ACHN (cell line): ENCODE measurements around the gene MEIOB.
"Not testable (repeated sequence)": the region's sequence is repeated elsewhere in the genome, so short reads cannot be mapped to it uniquely, and the experiment has no call there.

Experiments used
- DNase-seq: peaks from one replicate; pipeline ENCODE4 v3.0.0-alpha.2; 2015
- in situ Hi-C: cut with HindIII; loops from 2 replicates; pipeline ENCODE4 v1.10.0; 2017; ENCODE audit warnings: low sequenced_read_pairs, low pct_ligation_motif_present, low pct_unique_long_range_greater_than_20kb

Gene MEIOB

DNA sequence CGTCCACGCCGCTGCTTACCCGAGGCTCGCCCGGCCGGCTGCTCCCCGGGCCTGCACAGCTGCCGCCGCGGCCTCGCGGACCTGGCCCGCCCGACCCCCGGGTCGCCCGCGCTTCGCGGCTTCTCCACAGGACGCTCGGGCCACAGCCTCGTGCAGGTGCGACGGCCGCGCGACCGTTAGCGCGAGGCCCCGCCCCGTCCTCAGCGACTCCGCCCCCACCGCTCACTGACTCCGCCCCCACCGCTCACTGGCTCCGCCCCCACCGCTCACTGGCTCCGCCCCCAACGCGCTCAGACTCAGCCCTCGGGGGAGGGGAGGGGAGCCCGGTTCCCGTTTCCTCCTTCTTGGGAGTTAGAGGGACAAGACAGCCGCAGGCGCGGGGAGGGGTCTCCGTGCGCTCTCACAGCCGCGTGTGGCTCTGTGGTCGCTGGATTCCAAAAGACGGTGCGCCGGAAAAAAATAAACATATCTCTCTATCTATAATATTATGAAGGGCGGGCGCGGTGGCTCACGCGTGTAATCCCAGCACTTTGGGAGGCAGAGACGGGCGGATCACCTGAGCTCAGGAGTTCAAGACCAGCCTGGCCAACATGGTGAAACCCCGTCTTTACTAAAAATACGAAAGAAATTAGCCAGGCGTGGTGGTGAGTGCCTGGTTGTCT, at the start of gene MEIOB:
Gene MEIOB, minus strand, starts transcription at position 191 of the 662 bp plus-strand sequence. CDS start 3,989 bp downstream, outside the sequence.
- DNase-seq: peak; percentile 60
- in situ Hi-C loops: no loop called here

- DNase-seq: peak; percentile 35
- in situ Hi-C loops: no loop called here
These were observed 48.8 kb upstream of the MEIOB start for GRCh38 chr16:1920727-1921171.

DNA sequence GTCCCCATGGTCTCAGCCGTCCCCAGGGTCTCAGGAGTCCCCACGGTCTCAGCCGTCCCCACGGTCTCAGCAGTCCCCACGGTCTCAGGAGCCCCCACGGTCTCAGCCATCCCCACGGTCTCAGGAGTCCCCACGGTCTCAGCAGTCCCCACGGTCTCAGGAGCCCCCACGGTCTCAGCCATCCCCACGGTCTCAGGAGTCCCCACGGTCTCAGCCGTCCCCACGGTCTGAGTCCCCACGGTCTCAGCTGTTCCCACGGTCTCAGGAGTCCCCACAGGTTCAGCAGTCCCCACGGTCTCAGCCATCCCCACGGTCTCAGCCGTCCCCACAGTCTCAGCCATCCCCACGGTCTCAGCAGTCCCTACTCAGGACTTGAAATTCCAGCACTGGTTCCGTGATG, 48.2 kb upstream of the MEIOB start:
- DNase-seq, in situ Hi-C loops: not testable (repeated sequence)

GRCh38 chr16:1919327-1919998, 47.5 kb upstream of the MEIOB start:
- DNase-seq: no peak
- in situ Hi-C loops: no loop called here

DNA sequence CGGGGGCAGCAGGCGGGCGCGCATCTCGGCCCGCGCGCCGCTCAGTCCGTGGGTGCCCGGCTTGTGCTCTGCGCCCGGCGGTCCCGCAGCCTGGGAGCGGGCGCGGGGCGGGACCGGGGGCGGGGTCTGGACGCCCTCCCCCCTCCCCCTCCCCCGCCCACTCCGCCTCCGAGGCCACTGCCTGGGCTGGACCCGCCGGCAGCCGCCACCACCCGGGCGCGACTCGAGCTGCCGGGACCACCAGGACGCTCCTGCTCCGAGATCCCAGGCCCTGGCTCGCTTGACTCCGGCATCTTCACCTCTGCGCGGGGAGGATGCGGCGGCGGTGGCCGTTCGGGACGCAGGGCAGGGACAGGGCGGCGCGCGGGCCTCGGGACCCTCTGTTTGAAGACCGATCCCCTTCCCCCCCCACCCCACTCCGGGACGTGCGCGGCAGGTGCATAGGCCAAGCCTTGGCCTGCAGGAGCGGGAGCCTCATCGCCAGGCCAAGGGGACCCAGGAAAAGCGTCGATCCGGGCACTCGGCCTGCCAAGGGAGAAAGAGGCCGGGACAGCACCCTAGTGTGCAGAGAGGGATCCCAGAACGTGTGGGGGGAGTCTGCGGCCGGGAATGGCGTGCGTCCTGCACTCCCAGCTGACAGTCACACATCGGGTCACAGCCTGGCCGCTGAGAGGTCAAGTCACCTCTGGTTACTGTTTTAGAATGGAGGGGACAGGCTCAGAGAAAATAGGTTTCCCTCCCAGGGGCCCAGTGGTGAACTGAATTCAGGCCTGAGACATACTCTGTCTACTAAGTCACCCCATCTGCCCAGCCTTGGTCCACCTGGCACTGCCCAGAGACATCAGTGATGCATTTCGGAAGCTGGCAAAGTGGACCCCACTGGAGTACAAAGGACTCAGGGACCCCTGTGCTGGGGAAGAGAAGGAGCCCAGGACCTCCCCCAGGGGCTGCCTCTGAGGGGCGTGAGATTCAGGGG, 46.7 kb upstream of the MEIOB start, which contains the start of gene HS3ST6:
Gene HS3ST6, minus strand, starts transcription at position 65 of the 976 bp plus-strand sequence. CDS start 92 bp downstream, outside the sequence.
- DNase-seq: no peak
- in situ Hi-C loops: no loop called here

- in situ Hi-C loops: no loop called here
These were observed 45.8 kb upstream of the MEIOB start for GRCh38 chr16:1917665-1918350.

GRCh38 chr16:1917056-1917664, 45.2 kb upstream of the MEIOB start:
- DNase-seq: no peak
- in situ Hi-C loops: no loop called here

More at GRCh38 chr16:1917665-1918350, 45.8 kb upstream of the MEIOB start:
- no peak for DNase-seq

GRCh38 chr16:1916640-1916990, 44.7 kb upstream of the MEIOB start:
- no peak for DNase-seq
- in situ Hi-C loops: no loop called here

GRCh38 chr16:1915732-1916639, 44.0 kb upstream of the MEIOB start:
- in situ Hi-C loops: no loop called here

DNA sequence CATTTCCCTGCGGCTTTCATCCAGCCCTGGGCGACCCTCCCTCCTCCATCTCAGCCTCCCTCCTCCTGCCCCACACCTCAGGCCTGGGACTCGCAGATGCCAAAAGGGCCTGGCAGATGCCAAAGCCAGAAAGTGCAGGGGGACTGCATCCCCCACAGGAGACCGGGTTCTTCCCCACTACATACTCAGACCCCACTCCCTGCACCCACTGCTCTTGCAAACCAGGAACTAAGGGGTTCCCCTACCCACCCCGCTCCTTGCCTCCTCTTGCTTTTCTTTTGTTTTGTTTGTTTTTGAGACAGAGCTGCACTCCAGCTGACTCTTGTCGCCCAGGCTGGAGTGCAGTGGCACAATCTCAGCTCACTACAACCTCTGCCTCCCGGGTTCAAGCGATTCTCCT, 43.0 kb upstream of the MEIOB start:
- in situ Hi-C loops: no loop called here
- no peak for DNase-seq

More at GRCh38 chr16:1915732-1916639, 44.0 kb upstream of the MEIOB start:
- DNase-seq: no peak

GRCh38 chr16:1914084-1914608, 42.2 kb upstream of the MEIOB start:
- in situ Hi-C loops: no loop called here
- no peak for DNase-seq

DNA sequence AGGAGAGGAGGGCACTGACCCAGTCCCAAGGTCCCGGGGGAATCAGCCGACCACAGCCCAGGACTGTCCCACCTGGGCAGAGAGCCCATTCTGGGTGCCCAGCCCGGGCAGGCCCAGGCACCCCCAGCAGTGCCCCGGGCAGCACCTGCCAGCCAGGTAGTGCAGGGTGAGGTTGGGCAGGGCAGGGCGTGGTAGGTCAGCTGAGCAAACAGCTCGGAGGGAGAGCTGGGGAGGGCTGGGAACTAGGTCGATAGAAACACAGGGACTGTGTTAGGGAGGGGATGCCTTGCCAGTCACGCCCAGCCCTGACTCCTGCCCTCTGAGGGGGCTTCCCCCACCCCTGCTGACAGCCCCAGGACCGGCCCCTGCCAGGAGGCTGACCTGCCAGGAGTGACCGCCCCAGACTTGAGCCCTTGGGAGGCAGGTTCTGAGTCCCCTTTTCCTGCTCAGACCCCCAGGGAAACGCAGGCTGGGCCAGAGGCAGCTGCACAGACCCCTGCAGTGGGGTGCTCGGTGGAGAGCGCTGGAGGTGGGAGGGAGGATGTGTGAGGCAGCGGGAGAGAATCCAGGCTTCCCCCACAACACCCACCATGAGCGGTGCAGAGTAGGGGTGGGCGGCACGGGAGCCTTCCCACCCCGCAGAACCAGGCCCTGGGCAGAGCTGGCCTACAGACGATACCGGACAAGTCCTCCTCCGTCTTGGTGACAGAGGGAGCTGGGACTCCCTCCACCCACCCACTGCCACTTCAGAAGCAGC, 41.5 kb upstream of the MEIOB start:
- in situ Hi-C loops: no loop called here
- DNase-seq: no peak

DNA sequence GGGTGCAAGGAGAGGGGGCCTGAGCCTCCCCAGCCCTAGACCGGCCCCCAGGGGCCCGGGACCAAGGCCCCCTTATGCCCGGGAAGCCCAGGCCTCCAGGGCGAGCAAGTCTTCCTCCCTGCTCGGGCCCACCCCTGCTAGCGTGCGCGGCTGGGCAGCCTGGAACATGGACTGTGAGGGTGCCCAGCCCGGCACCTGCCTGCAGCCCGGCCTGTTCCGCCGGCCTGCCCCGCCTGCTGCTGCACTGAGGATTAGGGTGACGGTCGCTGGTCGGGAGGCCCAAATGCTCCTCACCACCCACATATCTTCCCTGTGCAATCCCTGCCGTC, 40.2 kb upstream of the MEIOB start:
- DNase-seq: no peak
- in situ Hi-C loops: no loop called here

DNA sequence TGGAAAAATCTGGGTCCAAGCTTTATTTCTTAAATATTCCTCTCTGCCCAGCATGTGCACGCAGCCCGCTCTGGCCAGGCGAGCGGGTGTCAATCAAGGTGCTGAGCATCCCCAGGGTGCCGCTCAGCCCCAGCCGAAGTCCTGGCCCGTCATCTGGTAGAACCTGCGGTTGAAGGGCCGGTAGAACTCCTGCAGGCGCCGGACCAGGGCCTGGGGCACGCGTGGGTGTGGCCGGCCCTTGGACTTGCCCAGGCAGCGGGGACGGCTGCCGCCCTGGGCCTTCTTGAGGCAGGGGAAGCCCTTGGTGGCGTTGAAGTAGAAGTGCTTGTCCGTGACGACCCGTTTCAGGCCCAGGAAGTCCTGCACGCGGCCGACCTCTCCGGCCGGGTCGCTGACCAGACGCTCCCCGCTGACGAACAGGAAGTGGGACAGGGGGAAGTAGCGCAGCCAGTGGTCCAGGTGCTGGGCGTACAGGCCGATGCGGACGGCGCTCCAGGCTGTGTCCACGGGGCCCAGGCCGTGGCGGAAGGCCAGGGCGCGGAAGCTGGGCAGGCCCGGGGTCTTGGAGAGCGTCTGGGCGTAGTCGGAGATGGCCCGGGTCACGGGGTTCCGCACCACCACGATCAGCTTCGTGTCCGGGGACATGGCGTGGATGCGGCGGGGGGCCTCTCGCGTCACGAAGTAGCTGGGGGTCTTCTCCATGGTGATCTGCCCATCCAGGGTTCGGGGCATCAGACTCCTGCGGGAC, 39.7 kb upstream of the MEIOB start:
- in situ Hi-C loops: no loop called here

DNA sequence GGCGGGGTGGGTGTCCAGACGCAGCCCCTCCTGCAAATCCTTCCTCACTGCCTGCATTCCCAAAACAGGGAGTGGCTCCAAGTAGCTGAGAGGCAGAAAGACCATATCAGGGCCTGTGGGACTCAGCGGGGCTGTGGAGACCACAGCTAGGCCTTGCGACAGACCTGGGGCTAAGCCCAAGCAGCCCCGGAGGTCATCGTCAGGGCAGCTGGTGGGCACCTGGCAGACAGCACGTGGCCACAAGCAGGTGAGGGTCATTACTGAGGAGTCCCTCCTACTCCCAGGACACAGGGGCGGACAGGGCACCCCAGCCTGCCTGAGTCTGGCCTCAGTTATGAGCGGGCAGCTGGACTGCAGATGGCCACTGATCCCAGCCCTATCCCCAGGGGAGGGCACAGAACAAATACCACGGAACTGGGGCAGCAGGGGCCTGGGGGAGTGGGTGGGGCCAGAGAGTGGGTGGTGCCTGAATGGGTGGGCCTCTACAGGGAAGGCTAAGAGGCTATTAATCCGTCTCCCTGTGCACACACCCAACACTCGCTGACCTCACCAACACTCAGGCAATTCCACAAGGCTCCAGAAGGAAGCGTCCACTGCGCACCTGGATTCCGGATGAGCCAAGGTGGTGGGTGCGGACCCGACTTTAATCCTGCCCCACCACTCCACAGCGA, 37.7 kb upstream of the MEIOB start:
- no peak for DNase-seq
- in situ Hi-C loops: no loop called here

More for the DNA sequence above, 39.7 kb upstream of the MEIOB start:
- no peak for DNase-seq
